ENCODE results near the gene ELF1. TPM values are rescaled to one million over a fixed set of nuclear protein-coding genes. Genes with fewer than 3 reads are reported as not detected.

Gene ELF1
- total RNA-seq, 4 donors from 2014 or later, result 38.0 to 123 (median 105) TPM

DNA sequence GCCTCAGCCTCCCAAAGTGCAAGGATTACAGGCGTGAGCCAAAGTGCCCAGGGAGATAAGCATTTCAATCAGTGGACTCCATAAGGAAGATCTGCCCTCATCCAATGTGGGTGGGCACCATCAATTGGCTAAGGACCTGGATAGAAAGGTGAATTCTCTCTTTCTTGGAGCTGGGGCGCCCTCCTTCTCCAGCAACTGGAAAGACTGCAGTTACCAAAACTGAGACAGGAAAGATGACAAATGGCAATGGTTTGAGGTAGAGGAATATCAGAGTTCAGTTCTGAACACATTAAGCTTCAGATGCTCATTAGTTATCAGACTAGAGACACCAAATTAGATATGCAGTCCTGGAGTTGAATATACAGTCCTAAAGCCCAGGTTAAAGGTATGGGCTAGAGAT is 10.5 kb upstream of the ELF1 start:
- intact Hi-C loops (cut with DNase I; ENCODE audit: low total_unique reads) (no loop called here), in situ Hi-C loops (cut with MboI; ENCODE audit: low pct_ligation_motif_present in 1 of 4, low pct_unique_long_range_greater_than_20kb in 1 of 4, low sequenced_read_pairs in 3 of 4) (no loop called here)
- Histone ChIP-seq H3K4me3 (no peak overlapping the region), H3K4me1 (peaks cover 0 to 21% (median 14%) of the 10 kb centered on the region in 4 donors), H3K27me3 (no peaks in the 10 kb centered on the region), H3K36me3 (no peaks in the 10 kb centered on the region), H3K27ac (no peak overlapping the region), H3K9me3 (no peaks in the 10 kb centered on the region)
- 80 to 89% methylated on average over 1 to 2 of the region's 2 CpGs for WGBS, 2 donors (ENCODE audit: low coverage in 1 of 2)
- TF ChIP-seq POLR2AphosphoS5 (IDR thresholded peaks at IDR 0.05) (no peak), EP300 (IDR thresholded peaks at IDR 0.05; ENCODE audit: low read depth) (no peak), POLR2A (IDR thresholded peaks at IDR 0.05) (no peak)
- TF ChIP-seq, protein P1, sequence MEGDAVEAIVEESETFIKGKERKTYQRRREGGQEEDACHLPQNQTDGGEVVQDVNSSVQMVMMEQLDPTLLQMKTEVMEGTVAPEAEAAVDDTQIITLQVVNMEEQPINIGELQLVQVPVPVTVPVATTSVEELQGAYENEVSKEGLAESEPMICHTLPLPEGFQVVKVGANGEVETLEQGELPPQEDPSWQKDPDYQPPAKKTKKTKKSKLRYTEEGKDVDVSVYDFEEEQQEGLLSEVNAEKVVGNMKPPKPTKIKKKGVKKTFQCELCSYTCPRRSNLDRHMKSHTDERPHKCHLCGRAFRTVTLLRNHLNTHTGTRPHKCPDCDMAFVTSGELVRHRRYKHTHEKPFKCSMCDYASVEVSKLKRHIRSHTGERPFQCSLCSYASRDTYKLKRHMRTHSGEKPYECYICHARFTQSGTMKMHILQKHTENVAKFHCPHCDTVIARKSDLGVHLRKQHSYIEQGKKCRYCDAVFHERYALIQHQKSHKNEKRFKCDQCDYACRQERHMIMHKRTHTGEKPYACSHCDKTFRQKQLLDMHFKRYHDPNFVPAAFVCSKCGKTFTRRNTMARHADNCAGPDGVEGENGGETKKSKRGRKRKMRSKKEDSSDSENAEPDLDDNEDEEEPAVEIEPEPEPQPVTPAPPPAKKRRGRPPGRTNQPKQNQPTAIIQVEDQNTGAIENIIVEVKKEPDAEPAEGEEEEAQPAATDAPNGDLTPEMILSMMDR (IDR thresholded peaks at IDR 0.05), result no peak
- no peak for DNase-seq

DNA sequence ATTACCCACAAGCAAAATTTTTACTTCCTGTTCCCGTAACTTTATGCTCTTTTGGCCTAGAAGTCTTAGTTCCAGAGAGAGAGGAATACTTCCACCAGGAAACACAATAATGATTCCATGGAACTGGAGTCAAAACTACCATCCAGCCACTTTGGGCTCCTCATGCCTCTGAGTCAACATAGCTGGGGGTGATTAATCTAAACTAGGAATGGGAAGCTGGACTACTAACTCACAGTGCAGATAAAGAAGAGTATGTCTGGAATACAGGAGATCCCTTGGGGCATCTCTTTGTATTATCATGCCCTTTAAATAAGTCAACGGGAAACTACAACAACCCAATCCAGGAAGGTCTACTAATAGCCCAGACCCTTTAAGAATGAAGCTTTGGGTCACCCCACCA is 8.9 kb upstream of the ELF1 start:
- Histone ChIP-seq H3K36me3 (no peaks in the 10 kb centered on the region), H3K27ac (no peak overlapping the region), H3K27me3 (no peaks in the 10 kb centered on the region), H3K9me3 (no peaks in the 10 kb centered on the region), H3K4me1 (peaks cover 0 to 22% (median 14%) of the 10 kb centered on the region in 4 donors), H3K4me3 (no peak overlapping the region)
- no peak for DNase-seq
- in situ Hi-C loops (cut with MboI; ENCODE audit: low pct_ligation_motif_present in 1 of 4, low pct_unique_long_range_greater_than_20kb in 1 of 4, low sequenced_read_pairs in 3 of 4), result no loop called here
- intact Hi-C loops (cut with DNase I; ENCODE audit: low total_unique reads), result no loop called here
- WGBS, 2 donors (ENCODE audit: low coverage in 1 of 2), result 82 to 100% methylated on average over 1 to 2 of the region's 2 CpGs
- TF ChIP-seq, protein P1 (IDR thresholded peaks at IDR 0.05), result no peak
- TF ChIP-seq POLR2AphosphoS5 (IDR thresholded peaks at IDR 0.05), result no peak

DNA sequence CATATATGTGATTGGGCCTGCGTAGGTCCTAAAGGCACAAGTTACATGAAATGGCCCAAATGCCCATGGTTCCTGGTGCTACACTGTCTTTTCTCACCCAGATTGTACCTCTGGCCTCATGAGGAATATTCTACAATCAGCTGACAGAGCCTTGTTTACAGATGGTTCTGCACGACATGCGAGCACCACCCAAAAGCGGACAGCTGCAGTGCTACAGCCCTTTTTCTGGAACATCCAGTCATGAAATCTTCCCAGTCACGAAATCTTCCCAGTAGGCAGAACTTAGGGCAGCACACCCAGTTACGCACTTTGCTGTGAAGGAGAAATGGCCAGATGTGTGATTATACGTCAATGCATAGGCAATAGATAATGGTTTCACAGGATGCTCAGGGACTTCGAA is 7.7 kb upstream of the ELF1 start:
- DNase-seq, result no peak
- Histone ChIP-seq H3K4me3 (no peak overlapping the region), H3K9me3 (no peaks in the 10 kb centered on the region), H3K4me1 (peaks cover 0 to 33% (median 20%) of the 10 kb centered on the region in 4 donors), H3K27me3 (no peaks in the 10 kb centered on the region), H3K27ac (no peak overlapping the region), H3K36me3 (no peaks in the 10 kb centered on the region)
- intact Hi-C loops (cut with DNase I; ENCODE audit: low total_unique reads), result no loop called here
- 90 to 93% methylated on average over 2 to 8 of the region's 8 CpGs for WGBS, 2 donors (ENCODE audit: low coverage in 1 of 2)
- no peak for TF ChIP-seq POLR2AphosphoS5 (IDR thresholded peaks at IDR 0.05)
- no peak for TF ChIP-seq POLR2A (IDR thresholded peaks at IDR 0.05)
- no peak for TF ChIP-seq EP300 (IDR thresholded peaks at IDR 0.05; ENCODE audit: low read depth)
- TF ChIP-seq, protein P1 (IDR thresholded peaks at IDR 0.05), result no peak
- in situ Hi-C loops (cut with MboI; ENCODE audit: low pct_ligation_motif_present in 1 of 4, low pct_unique_long_range_greater_than_20kb in 1 of 4, low sequenced_read_pairs in 3 of 4), result no loop called here

DNA sequence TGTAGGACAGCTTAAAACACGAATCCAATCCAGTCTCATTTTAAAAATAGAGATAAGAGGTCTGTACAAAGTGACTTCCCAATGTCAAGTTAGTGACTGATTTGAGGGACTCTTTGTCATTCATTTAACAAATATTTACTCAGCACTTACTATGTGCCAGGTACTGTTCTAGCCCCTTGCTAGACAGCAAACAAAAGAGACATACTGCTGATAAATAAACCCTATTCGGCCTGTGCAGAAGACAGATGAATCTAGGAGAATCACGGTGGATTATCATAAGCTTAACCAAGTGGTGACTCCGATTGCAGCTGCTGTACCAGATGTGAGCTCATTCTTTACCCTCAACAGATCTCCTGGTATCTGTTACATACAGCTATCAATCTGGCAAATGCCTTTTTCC is 6.4 kb upstream of the ELF1 start:
- WGBS, 2 donors (ENCODE audit: low coverage in 1 of 2), result 45 to 66% methylated on average over 4 of the region's 4 CpGs
- TF ChIP-seq, protein P1 (IDR thresholded peaks at IDR 0.05), result no peak
- TF ChIP-seq POLR2AphosphoS5 (IDR thresholded peaks at IDR 0.05) (no peak), EP300 (IDR thresholded peaks at IDR 0.05; ENCODE audit: low read depth) (no peak), POLR2A (IDR thresholded peaks at IDR 0.05) (no peak)
- H3K4me3 ChIP-seq, result no peak overlapping the region
- no peaks in the 10 kb centered on the region for H3K9me3 ChIP-seq
- H3K27ac ChIP-seq, result no peak overlapping the region
- H3K27me3 ChIP-seq, result no peaks in the 10 kb centered on the region
- in situ Hi-C loops (cut with MboI; ENCODE audit: low pct_ligation_motif_present in 1 of 4, low pct_unique_long_range_greater_than_20kb in 1 of 4, low sequenced_read_pairs in 3 of 4) (no loop called here), intact Hi-C loops (cut with DNase I; ENCODE audit: low total_unique reads) (no loop called here)
- peaks cover 0 to 45% (median 31%) of the 10 kb centered on the region in 4 donors for H3K4me1 ChIP-seq
- no peaks in the 10 kb centered on the region for H3K36me3 ChIP-seq
- DNase-seq, result no peak
